BE2C (cell line): ENCODE results near the gene CCDC187.
A peak's percentile ranks its signal among the peaks of the same experiment; 100 is the strongest.

ENCODE experiments used
- DNase-seq: peaks from one replicate; pipeline ENCODE4 v3.0.0-alpha.2; 2020
- H3K27me3 ChIP-seq: fragments of 250-450 bp; sonication (Bioruptor Pico); 2 replicates; pipeline ENCODE4 v1.5.1; 2020; ENCODE audit warnings: mild to moderate bottlenecking
- H3K36me3 ChIP-seq: fragments of 250-450 bp; sonication (Bioruptor Pico); 2 replicates; pipeline ENCODE4 v1.5.1; 2020; ENCODE audit warnings: mild to moderate bottlenecking
- H3K4me1 ChIP-seq: fragments of 250-450 bp; sonication (Bioruptor Pico); 2 replicates; pipeline ENCODE4 v1.5.1; 2020
- H3K4me3 ChIP-seq: 2 replicates; pipeline ENCODE4 v1.5.1; 2011; ENCODE audit warnings: low read depth, low read length
- H3K9me3 ChIP-seq: fragments of 250-450 bp; sonication (Bioruptor Pico); 2 replicates; pipeline ENCODE4 v1.5.1; 2020
- CTCF ChIP-seq: IDR thresholded peaks from 2 replicates; pipeline ENCODE4 v1.5.1; 2012; ENCODE audit warnings: mild to moderate bottlenecking, low read depth, low read length

The CCDC187 gene

DNA sequence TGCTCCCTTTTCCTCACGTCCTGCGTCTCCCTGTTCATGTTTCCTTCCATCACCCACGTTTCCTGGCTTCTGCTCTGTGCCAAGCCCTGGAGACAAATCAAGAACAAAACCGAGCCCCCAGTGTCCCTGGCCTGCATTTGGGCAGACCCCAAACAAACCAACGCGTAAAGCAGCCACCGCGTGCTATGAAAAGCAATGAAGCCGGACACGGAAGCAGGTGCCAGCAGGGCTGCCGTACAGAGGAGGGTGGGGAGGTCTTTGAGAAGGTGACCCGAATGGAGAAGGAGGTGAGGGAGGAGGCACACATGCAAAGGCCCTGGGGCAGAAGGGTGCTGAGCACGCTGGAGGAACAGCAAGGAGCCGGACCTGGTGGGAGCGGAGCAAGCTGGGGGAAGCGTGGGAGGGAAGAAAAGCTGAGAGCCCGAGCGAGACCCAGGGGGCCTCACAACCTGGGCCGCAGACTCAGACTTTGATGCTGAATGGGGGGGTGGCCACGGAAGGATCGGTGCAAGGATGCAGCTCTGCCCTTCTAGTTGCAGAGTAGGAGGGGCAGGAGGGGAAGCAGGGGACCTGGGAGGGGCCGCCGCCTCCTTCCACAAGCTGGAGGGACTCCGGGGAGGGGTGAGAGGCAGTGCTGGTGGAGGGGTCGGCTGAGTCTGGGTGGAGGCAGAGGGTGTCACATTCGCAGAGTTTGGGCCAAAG is 56.9 kb downstream of the CCDC187 start:
- Histone ChIP-seq H3K4me3 (no peak overlapping the region), H3K4me1 (peaks cover 14% of the 10 kb centered on the region), H3K9me3 (no peaks in the 10 kb centered on the region), H3K27me3 (no peaks in the 10 kb centered on the region), H3K36me3 (peaks cover 7% of the 10 kb centered on the region)
- DNase-seq: no peak
- no peak for TF ChIP-seq CTCF

- TF ChIP-seq CTCF: no peak
- H3K36me3 ChIP-seq: peaks cover 19% of the 10 kb centered on the region
- DNase-seq: peak; percentile 90
- peaks cover 14% of the 10 kb centered on the region for H3K4me1 ChIP-seq
- H3K27me3 ChIP-seq: no peaks in the 10 kb centered on the region
- no peaks in the 10 kb centered on the region for H3K9me3 ChIP-seq
- peak within 1 kb of the TSS; percentile 83 for H3K4me3 ChIP-seq
Observed at GRCh38 chr9:136245219-136246150, 58.4 kb downstream of the CCDC187 start, which contains the start of gene QSOX2. Gene QSOX2 (minus strand): TSS chr9:136245812. CDS start chr9:136245803, 9 bp downstream.

DNA sequence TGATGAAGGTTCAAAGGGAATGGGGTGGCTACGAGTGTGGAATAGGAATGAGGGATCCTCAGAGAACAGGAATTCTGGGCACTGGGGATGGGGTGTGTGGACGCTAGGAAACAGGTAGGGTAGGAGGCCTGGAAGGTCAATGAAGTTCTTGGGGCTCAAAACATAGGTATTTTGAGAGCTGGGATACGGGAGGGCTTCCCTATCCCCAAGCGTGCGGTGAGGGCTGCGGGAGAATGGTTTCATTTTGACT is 59.0 kb downstream of the CCDC187 start:
- no peak for TF ChIP-seq CTCF
- H3K4me3 ChIP-seq: peak overlapping the region; percentile 83
- H3K36me3 ChIP-seq: peaks cover 19% of the 10 kb centered on the region
- H3K9me3 ChIP-seq: no peaks in the 10 kb centered on the region
- peaks cover 15% of the 10 kb centered on the region for H3K4me1 ChIP-seq
- no peaks in the 10 kb centered on the region for H3K27me3 ChIP-seq
- DNase-seq: no peak

DNA sequence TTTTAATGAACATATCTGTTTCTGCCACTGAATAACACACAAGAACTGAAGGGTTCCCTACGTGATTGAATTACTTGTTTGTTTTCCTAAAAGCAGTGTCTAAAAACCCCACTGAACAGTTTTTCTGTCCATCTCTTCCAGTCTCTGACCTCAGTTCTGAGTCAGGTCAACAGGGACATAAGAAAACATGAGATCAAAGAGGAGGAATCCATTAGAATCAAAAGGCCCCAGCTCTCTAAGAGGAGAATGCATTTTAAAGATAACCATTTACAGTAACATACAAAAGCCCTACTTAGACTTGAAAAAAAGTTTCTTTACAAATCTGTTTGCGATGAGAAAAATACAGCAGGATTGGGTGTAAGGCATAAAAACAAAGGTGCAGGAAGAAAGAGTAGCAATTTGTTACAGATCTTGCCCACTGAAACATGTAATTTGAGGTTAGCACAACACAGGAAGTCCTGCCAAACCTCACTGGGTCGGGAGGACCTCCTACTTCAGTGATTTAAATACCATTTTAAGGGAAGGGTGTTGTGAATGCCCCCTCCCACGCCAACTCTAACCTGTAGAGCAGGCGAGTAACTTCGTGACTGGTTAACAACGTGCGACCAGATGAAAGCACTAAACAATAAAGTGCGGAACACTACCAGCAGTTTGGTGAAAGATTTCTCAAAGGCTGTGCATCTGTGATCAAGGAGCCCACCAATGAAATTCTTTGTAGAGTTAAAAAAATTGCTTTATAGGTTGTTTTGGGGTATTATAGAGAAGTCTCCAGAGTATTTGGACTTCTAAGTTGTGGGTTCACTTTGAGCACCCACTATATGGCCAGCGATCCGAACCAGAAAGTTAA is 59.5 kb downstream of the CCDC187 start:
- Histone ChIP-seq H3K9me3 (no peaks in the 10 kb centered on the region), H3K4me1 (peaks cover 20% of the 10 kb centered on the region), H3K36me3 (peaks cover 23% of the 10 kb centered on the region), H3K27me3 (no peaks in the 10 kb centered on the region), H3K4me3 (peak overlapping the region; percentile 83)
- no peak for TF ChIP-seq CTCF
- DNase-seq: no peak

- H3K9me3 ChIP-seq: no peaks in the 10 kb centered on the region
- peaks cover 23% of the 10 kb centered on the region for H3K36me3 ChIP-seq
- no peak for TF ChIP-seq CTCF
- no peaks in the 10 kb centered on the region for H3K27me3 ChIP-seq
- H3K4me1 ChIP-seq: peaks cover 20% of the 10 kb centered on the region
- H3K4me3 ChIP-seq: peak overlapping the region; percentile 83
- no peak for DNase-seq
Observed at GRCh38 chr9:136243631-136244030, 60.3 kb downstream of the CCDC187 start.
